ENCODE measurements around the gene NFYC. TPM values are rescaled to one million over a fixed set of nuclear protein-coding genes. Genes with fewer than 3 reads are reported as not detected.

Gene NFYC
- total and polyA plus RNA-seq, 2 experiments from 2014 or later = 36.2 to 42.7 TPM

DNA sequence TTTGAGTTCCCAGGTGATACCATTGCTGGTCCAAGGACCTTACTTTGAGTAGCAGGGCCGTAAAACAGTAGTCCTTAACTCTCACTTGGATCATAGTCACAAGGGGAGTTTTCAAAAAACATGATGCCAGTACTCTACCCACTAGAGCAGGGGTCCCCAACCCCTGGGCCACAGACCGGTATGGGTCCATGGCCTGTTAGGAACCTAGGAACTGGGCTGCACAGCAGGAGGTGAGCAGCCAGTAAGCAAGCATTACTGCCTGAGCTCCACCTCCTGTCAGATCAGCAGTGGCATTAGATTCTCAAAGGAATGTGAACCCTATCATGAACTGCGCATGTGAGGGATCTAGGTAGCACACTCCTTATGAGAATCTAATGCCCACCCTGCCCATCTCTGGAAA, 52.4 kb downstream of the NFYC start:
- Mint-ChIP-seq H3K27ac (no peak overlapping the region), H3K4me3 (no peak overlapping the region), H3K36me3 (ENCODE audit: low read depth) (peaks cover 75% of the 10 kb centered on the region), H3K4me1 (peaks cover 3% of the 10 kb centered on the region; the same call in 1 of the 3 replicates), H3K9me3 (no peaks in the 10 kb centered on the region), H3K27me3 (ENCODE audit: insufficient read depth, low read depth, poor library complexity) (peaks cover 3% of the 10 kb centered on the region)
- Histone ChIP-seq H3K4me3 (no peak overlapping the region), H3K79me2 (replicated peaks; ENCODE audit: insufficient read depth) (peaks cover 55% of the 10 kb centered on the region), H3K4me1 (ENCODE audit: insufficient read depth) (no peaks in the 10 kb centered on the region), H3K27me3 (ENCODE audit: insufficient read depth) (no peaks in the 10 kb centered on the region), H4K20me1 (replicated peaks; ENCODE audit: insufficient read depth) (peaks cover 37% of the 10 kb centered on the region), H2AFZ (no peak overlapping the region), H3K27ac (ENCODE audit: low read depth) (no peak overlapping the region), H3K9me2 (ENCODE audit: insufficient read depth) (no peaks in the 10 kb centered on the region), H3F3A (replicated peaks; ENCODE audit: low read depth) (no peaks in the 10 kb centered on the region), H3K4me2 (no peak overlapping the region), H3K36me3 (ENCODE audit: insufficient read depth) (peaks cover 38% of the 10 kb centered on the region)
- peak; percentile 69 for ATAC-seq
- no peak for DNase-seq (ENCODE audit: low spot score)
- TF ChIP-seq, protein P1, sequence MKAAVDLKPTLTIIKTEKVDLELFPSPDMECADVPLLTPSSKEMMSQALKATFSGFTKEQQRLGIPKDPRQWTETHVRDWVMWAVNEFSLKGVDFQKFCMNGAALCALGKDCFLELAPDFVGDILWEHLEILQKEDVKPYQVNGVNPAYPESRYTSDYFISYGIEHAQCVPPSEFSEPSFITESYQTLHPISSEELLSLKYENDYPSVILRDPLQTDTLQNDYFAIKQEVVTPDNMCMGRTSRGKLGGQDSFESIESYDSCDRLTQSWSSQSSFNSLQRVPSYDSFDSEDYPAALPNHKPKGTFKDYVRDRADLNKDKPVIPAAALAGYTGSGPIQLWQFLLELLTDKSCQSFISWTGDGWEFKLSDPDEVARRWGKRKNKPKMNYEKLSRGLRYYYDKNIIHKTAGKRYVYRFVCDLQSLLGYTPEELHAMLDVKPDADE (IDR thresholded peaks at IDR 0.05) = no peak
- TF ChIP-seq CREB1 (CRISPR knock-in tag; IDR thresholded peaks at IDR 0.05; ENCODE audit: low read depth) (no peak), EZH2 (IDR thresholded peaks at IDR 0.05; ENCODE audit: low read depth, unreplicated experiment) (no peak), POLR2AphosphoS5 (IDR thresholded peaks at IDR 0.05; ENCODE audit: low read depth) (no peak), ZNF114 (CRISPR knock-in tag; IDR thresholded peaks at IDR 0.05) (no peak), EZH2phosphoT487 (IDR thresholded peaks at IDR 0.05; ENCODE audit: unreplicated experiment) (no peak), NANOG (IDR thresholded peaks at IDR 0.05; ENCODE audit: borderline replicate concordance) (no peak), ZNF331 (CRISPR knock-in tag; IDR thresholded peaks at IDR 0.05; ENCODE audit: low read depth) (no peak), STAT1 (IDR thresholded peaks at IDR 0.05; ENCODE audit: unreplicated experiment) (no peak), JUNB (IDR thresholded peaks at IDR 0.05; ENCODE audit: unreplicated experiment) (no peak)
- TF ChIP-seq, protein P2, sequence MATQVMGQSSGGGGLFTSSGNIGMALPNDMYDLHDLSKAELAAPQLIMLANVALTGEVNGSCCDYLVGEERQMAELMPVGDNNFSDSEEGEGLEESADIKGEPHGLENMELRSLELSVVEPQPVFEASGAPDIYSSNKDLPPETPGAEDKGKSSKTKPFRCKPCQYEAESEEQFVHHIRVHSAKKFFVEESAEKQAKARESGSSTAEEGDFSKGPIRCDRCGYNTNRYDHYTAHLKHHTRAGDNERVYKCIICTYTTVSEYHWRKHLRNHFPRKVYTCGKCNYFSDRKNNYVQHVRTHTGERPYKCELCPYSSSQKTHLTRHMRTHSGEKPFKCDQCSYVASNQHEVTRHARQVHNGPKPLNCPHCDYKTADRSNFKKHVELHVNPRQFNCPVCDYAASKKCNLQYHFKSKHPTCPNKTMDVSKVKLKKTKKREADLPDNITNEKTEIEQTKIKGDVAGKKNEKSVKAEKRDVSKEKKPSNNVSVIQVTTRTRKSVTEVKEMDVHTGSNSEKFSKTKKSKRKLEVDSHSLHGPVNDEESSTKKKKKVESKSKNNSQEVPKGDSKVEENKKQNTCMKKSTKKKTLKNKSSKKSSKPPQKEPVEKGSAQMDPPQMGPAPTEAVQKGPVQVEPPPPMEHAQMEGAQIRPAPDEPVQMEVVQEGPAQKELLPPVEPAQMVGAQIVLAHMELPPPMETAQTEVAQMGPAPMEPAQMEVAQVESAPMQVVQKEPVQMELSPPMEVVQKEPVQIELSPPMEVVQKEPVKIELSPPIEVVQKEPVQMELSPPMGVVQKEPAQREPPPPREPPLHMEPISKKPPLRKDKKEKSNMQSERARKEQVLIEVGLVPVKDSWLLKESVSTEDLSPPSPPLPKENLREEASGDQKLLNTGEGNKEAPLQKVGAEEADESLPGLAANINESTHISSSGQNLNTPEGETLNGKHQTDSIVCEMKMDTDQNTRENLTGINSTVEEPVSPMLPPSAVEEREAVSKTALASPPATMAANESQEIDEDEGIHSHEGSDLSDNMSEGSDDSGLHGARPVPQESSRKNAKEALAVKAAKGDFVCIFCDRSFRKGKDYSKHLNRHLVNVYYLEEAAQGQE (IDR thresholded peaks at IDR 0.05; ENCODE audit: unreplicated experiment) = no peak
- TF ChIP-seq, protein P3, sequence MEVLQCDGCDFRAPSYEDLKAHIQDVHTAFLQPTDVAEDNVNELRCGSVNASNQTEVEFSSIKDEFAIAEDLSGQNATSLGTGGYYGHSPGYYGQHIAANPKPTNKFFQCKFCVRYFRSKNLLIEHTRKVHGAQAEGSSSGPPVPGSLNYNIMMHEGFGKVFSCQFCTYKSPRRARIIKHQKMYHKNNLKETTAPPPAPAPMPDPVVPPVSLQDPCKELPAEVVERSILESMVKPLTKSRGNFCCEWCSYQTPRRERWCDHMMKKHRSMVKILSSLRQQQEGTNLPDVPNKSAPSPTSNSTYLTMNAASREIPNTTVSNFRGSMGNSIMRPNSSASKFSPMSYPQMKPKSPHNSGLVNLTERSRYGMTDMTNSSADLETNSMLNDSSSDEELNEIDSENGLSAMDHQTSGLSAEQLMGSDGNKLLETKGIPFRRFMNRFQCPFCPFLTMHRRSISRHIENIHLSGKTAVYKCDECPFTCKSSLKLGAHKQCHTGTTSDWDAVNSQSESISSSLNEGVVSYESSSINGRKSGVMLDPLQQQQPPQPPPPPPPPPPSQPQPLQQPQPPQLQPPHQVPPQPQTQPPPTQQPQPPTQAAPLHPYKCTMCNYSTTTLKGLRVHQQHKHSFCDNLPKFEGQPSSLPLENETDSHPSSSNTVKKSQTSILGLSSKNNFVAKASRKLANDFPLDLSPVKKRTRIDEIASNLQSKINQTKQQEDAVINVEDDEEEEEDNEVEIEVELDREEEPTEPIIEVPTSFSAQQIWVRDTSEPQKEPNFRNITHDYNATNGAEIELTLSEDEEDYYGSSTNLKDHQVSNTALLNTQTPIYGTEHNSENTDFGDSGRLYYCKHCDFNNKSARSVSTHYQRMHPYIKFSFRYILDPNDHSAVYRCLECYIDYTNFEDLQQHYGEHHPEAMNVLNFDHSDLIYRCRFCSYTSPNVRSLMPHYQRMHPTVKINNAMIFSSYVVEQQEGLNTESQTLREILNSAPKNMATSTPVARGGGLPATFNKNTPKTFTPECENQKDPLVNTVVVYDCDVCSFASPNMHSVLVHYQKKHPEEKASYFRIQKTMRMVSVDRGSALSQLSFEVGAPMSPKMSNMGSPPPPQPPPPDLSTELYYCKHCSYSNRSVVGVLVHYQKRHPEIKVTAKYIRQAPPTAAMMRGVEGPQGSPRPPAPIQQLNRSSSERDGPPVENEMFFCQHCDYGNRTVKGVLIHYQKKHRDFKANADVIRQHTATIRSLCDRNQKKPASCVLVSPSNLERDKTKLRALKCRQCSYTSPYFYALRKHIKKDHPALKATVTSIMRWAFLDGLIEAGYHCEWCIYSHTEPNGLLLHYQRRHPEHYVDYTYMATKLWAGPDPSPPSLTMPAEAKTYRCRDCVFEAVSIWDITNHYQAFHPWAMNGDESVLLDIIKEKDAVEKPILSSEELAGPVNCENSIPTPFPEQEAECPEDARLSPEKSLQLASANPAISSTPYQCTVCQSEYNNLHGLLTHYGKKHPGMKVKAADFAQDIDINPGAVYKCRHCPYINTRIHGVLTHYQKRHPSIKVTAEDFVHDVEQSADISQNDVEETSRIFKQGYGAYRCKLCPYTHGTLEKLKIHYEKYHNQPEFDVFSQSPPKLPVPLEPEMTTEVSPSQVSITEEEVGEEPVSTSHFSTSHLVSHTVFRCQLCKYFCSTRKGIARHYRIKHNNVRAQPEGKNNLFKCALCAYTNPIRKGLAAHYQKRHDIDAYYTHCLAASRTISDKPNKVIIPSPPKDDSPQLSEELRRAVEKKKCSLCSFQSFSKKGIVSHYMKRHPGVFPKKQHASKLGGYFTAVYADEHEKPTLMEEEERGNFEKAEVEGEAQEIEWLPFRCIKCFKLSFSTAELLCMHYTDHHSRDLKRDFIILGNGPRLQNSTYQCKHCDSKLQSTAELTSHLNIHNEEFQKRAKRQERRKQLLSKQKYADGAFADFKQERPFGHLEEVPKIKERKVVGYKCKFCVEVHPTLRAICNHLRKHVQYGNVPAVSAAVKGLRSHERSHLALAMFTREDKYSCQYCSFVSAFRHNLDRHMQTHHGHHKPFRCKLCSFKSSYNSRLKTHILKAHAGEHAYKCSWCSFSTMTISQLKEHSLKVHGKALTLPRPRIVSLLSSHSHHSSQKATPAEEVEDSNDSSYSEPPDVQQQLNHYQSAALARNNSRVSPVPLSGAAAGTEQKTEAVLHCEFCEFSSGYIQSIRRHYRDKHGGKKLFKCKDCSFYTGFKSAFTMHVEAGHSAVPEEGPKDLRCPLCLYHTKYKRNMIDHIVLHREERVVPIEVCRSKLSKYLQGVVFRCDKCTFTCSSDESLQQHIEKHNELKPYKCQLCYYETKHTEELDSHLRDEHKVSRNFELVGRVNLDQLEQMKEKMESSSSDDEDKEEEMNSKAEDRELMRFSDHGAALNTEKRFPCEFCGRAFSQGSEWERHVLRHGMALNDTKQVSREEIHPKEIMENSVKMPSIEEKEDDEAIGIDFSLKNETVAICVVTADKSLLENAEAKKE (CRISPR knock-in tag; IDR thresholded peaks at IDR 0.05) = no peak
- TF ChIP-seq, protein P4, sequence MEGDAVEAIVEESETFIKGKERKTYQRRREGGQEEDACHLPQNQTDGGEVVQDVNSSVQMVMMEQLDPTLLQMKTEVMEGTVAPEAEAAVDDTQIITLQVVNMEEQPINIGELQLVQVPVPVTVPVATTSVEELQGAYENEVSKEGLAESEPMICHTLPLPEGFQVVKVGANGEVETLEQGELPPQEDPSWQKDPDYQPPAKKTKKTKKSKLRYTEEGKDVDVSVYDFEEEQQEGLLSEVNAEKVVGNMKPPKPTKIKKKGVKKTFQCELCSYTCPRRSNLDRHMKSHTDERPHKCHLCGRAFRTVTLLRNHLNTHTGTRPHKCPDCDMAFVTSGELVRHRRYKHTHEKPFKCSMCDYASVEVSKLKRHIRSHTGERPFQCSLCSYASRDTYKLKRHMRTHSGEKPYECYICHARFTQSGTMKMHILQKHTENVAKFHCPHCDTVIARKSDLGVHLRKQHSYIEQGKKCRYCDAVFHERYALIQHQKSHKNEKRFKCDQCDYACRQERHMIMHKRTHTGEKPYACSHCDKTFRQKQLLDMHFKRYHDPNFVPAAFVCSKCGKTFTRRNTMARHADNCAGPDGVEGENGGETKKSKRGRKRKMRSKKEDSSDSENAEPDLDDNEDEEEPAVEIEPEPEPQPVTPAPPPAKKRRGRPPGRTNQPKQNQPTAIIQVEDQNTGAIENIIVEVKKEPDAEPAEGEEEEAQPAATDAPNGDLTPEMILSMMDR (conservative IDR thresholded peaks at IDR 0.05; ENCODE audit: low read depth in 2 of 2) = no peak

Measured in GM23338 (cell line).